ENCODE data around the gene GZMB. TPM values are rescaled to one million over a fixed set of nuclear protein-coding genes. Genes with fewer than 3 reads are reported as not detected.

The GZMB gene
- total RNA-seq, 1 experiment from 2014 or later = 0.74 TPM

- CTCF ChIA-PET = no interaction called here
- POLR2A ChIA-PET = no interaction called here
These were observed 1.7 kb downstream of the GZMB start for GRCh38 chr14:24632336-24632735.

GRCh38 chr14:24631749-24632335, 2.1 kb downstream of the GZMB start:
- Histone ChIP-seq H3K27me3 (ENCODE audit: insufficient read depth, low read length) (no peaks in the 10 kb centered on the region), H3K79me2 (ENCODE audit: insufficient read depth, low read length) (no peaks in the 10 kb centered on the region), H3K9me3 (ENCODE audit: control insufficient read depth in 1 of 2, insufficient read depth in 1 of 2, low read depth in 1 of 2, low read length in 2 of 2) (no peaks in the 10 kb centered on the region), H2AFZ (ENCODE audit: low read depth, low read length, poor library complexity, severe bottlenecking) (no peak overlapping the region), H3K9ac (ENCODE audit: low read length) (no peak overlapping the region), H3K27ac (ENCODE audit: low read depth, low read length) (no peak overlapping the region), H3K4me3 (replicated peaks in 1 of 2; ENCODE audit: low read depth in 1 of 2, low read length in 2 of 2) (no peak overlapping the region), H3K4me2 (ENCODE audit: low read length) (no peak overlapping the region), H3K9me2 (ENCODE audit: insufficient read depth) (no peaks in the 10 kb centered on the region), H3K36me3 (ENCODE audit: control insufficient read depth in 1 of 2, insufficient read depth in 2 of 2, low read length in 2 of 2) (no peaks in the 10 kb centered on the region), H3K4me1 (ENCODE audit: control insufficient read depth in 1 of 2, insufficient read depth in 2 of 2, low read length in 2 of 2) (no peaks in the 10 kb centered on the region; a peak in 1 of 4 replicates), H4K20me1 (ENCODE audit: insufficient read depth) (no peaks in the 10 kb centered on the region)
- intact Hi-C loops (cut with micrococcal nuclease) = no loop called here
- CTCF ChIA-PET = no interaction called here
- no peak for TF ChIP-seq JUND (IDR thresholded peaks at IDR 0.05)
- TF ChIP-seq YY1 (IDR thresholded peaks at IDR 0.05; ENCODE audit: extremely low read depth, insufficient replicate concordance, low read depth, low read length) = no peak
- no peak for TF ChIP-seq CTCF (IDR thresholded peaks at IDR 0.05 in 2 of 3, conservative IDR thresholded peaks at IDR 0.05 in 1 of 3; ENCODE audit: borderline replicate concordance in 1 of 3, insufficient read depth in 1 of 3, low read depth in 2 of 3, low read length in 2 of 3)
- no peak for TF ChIP-seq EZH2 (IDR thresholded peaks at IDR 0.05)
- TF ChIP-seq RAD21 (IDR thresholded peaks at IDR 0.05; ENCODE audit: low read depth) = no peak
- no peak for TF ChIP-seq EGR1 (IDR thresholded peaks at IDR 0.05; ENCODE audit: low read depth)
- no peak for TF ChIP-seq CBX3 (IDR thresholded peaks at IDR 0.05; ENCODE audit: low read depth)
- no peak for TF ChIP-seq ZNF274 (IDR thresholded peaks at IDR 0.05; ENCODE audit: low read depth, low read length)
- TF ChIP-seq SIN3A (IDR thresholded peaks at IDR 0.05; ENCODE audit: low read depth) = no peak
- no peak for TF ChIP-seq SP1 (IDR thresholded peaks at IDR 0.05; ENCODE audit: low read depth)
- no peak for TF ChIP-seq FOSL1 (IDR thresholded peaks at IDR 0.05; ENCODE audit: low read depth)
- no peak for TF ChIP-seq REST (IDR thresholded peaks at IDR 0.05; ENCODE audit: low read depth)
- DNase-seq (ENCODE audit: low read depth, low spot score) (no peak), ATAC-seq (no peak)
- RAD21 ChIA-PET (ENCODE audit: low non-redundant PET in 1 of 2, low total read pairs in 2 of 2, uncharacterized antibody in 2 of 2, unreplicated experiment in 2 of 2) = no interaction called here
- POLR2A ChIA-PET = no interaction called here
- no TSS peak for BruUV-seq (replicated peaks)

More at GRCh38 chr14:24632336-24632735, 1.7 kb downstream of the GZMB start:
- Histone ChIP-seq H3K4me3 (replicated peaks in 1 of 2; ENCODE audit: low read depth in 1 of 2, low read length in 2 of 2) (no peak overlapping the region), H3K27ac (ENCODE audit: low read depth, low read length) (no peak overlapping the region), H3K4me2 (ENCODE audit: low read length) (no peak overlapping the region), H3K79me2 (ENCODE audit: insufficient read depth, low read length) (no peaks in the 10 kb centered on the region), H3K36me3 (ENCODE audit: control insufficient read depth in 1 of 2, insufficient read depth in 2 of 2, low read length in 2 of 2) (no peaks in the 10 kb centered on the region), H3K9ac (ENCODE audit: low read length) (no peak overlapping the region), H3K9me2 (ENCODE audit: insufficient read depth) (no peaks in the 10 kb centered on the region), H3K4me1 (ENCODE audit: control insufficient read depth in 1 of 2, insufficient read depth in 2 of 2, low read length in 2 of 2) (no peaks in the 10 kb centered on the region; a peak in 1 of 4 replicates), H2AFZ (ENCODE audit: low read depth, low read length, poor library complexity, severe bottlenecking) (no peak overlapping the region), H3K9me3 (ENCODE audit: control insufficient read depth in 1 of 2, insufficient read depth in 1 of 2, low read depth in 1 of 2, low read length in 2 of 2) (no peaks in the 10 kb centered on the region), H3K27me3 (ENCODE audit: insufficient read depth, low read length) (no peaks in the 10 kb centered on the region), H4K20me1 (ENCODE audit: insufficient read depth) (no peaks in the 10 kb centered on the region)
- intact Hi-C loops (cut with micrococcal nuclease) = no loop called here
- no peak for TF ChIP-seq ELF1 (IDR thresholded peaks at IDR 0.05; ENCODE audit: borderline replicate concordance, low read depth)
- no peak for TF ChIP-seq EZH2 (IDR thresholded peaks at IDR 0.05)
- no peak for TF ChIP-seq FOSL1 (IDR thresholded peaks at IDR 0.05; ENCODE audit: low read depth)
- TF ChIP-seq SIN3A (IDR thresholded peaks at IDR 0.05; ENCODE audit: low read depth) = no peak
- no peak for TF ChIP-seq SP1 (IDR thresholded peaks at IDR 0.05; ENCODE audit: low read depth)
- TF ChIP-seq POLR2AphosphoS5 (IDR thresholded peaks at IDR 0.05; ENCODE audit: low read depth, low read length) = no peak
- BruUV-seq (replicated peaks) = no TSS peak
- DNase-seq (ENCODE audit: low read depth, low spot score) = no peak
- ATAC-seq = no peak
- RAD21 ChIA-PET (ENCODE audit: low non-redundant PET in 1 of 2, low total read pairs in 2 of 2, uncharacterized antibody in 2 of 2, unreplicated experiment in 2 of 2) = no interaction called here

Measured in HCT116 (cell line).